ENCODE data around the gene CAMSAP3.

Gene CAMSAP3

DNA sequence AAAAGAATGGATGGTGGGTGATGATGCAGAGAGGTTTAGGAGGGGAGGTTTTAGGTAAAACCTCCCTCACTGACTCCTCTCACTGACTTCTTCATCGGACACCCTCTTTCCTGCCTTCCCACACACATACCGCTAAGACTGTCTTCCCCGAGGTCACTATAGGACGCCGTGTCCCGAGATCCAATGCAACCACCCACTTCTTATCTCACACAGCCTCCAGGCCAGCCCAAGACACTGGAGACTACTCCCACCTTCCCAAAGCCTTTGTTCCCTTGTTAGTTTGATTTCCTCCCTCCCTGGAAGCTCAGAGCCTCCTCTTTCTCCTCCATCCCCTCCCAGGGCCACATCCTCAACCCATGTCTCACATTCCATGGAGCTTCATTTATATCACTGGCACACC lies 16.5 kb upstream of the CAMSAP3 start:
- no peak for DNase-seq

DNA sequence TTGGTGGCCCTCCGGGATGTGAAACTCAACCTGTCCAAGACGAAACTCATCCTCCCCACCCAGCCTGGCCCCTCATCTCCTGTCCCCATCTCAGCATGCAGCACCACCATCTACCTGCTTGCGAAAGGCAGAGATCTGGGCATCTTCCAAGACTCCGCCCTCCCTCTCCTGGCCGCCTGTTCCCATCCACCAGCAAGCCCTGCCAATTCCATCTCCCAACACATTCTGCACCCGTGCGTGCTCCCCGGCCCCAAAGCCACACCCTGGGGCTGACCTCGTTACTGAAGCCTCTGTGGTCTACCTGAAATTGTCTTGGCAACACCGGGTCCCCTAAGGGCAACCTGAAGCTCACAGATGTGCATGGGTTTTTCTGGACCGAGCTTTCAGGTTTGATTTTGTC lies 13.2 kb upstream of the CAMSAP3 start:
- no peak for DNase-seq

DNA sequence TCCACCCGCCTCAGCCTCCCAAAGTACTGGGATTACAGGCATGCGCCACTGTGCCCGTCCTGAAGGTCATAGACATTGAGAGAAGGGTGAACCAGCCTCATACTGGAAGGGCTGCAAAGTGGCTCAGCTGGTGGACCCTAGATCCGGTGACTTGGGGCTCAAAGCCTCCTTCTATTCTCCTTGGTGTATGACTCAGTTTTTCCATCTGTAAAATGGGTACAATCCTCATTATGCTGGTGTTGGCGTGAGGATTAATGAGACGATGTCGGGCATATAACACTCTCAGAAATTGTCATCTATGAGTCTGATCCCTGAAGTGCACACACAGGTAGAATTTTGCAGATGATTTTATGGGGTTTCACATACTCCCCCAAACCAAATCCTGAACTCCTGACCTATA lies 5.8 kb upstream of the CAMSAP3 start:
- DNase-seq = no peak

DNA sequence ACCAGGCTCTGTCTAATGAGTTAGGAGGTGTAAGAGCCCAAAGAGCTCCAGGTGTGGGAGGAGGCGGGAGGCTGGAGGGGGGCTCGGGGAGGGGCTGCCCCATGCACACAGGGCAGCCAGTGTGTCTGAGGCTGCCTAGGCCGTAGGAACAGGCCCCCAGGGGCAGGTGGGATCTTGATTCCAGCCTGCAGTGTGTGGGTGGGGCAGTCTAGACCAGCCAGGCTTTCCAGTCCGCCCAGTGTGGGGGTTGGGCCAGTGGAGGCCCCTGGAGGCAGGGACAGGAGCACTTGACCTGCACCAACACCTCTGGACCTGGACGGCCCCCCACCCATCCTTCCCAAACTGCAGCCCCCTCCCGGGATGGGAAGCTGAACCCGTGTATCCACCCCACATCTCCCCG lies 5.4 kb upstream of the CAMSAP3 start:
- no peak for DNase-seq

DNA sequence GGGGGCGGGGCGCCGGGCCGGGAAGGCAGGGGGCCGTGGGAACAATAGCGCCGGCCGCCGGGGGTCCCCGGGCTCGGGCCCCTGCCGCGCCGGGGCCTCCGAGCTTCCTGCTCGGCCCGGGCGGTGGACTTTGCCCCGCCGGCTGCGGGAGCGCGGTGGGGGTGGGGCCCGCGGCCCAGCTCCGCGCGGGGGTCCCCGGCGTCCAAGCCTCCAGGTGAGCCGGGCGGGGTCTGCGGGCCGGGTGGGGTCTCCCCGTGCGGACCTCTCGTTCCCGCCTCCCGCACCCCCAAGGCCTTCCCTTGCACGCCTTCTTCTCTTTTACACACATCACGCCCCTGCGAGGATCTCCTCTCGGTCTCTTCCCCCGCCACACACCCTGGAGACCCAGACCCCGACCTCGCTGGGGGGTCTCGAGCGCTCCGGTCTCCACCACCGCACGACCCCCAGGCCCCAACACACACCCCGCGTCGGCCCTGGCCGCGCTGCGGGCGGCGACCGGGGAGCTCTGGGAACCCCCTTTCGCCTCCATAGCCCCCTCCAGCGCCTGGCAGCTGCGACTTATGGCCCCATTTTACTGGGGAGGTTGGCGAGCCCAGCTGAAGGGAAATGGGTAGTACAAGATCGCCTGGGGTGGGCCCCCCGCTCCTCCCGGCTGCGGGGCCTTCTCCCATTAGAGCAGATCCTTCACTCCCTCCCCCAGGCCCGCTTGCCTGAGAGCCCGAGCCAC lies 711 bp downstream of the CAMSAP3 start:
- peak in 1 of 6 experiments; percentile 17 for DNase-seq

DNA sequence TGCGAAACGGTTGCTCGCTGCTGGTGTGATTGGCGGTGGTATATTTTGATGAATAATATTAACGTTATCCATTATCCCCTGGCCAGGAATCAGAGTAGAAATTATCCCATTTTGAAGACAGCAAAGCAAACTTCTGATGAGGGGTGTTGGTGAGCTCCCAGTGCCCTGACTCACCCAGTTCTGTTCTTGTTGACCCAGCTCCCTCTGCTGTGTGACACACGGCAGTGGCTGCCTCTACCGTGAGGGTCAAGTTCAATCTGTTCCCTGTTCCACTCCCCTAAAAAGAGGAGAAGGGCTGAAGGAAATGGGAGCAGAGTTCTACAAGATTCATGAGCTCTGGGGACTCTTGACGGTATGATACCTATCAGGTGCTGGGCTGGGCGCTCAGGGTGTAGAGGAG lies 2.0 kb downstream of the CAMSAP3 start:
- no peak for DNase-seq

DNA sequence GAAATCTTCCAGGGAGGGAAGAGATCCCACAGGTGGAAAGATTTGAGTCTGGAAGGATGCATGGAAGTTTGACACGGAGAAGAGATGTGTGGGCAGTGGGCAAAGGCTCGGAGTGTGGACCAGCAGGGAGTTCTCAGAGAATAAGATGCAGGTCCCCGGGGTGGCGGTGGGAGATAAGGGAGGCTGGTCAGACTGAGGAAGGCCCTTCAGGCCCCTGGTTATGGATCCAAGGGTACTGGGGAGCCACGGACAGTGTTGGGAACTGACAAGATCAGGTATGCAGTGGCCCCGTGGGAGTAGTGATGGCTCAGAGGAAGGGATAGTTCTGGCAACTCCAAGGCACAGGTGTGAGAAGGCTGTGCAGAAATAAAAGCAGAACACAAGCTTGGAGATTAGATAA lies 2.5 kb downstream of the CAMSAP3 start:
- no peak for DNase-seq

DNA sequence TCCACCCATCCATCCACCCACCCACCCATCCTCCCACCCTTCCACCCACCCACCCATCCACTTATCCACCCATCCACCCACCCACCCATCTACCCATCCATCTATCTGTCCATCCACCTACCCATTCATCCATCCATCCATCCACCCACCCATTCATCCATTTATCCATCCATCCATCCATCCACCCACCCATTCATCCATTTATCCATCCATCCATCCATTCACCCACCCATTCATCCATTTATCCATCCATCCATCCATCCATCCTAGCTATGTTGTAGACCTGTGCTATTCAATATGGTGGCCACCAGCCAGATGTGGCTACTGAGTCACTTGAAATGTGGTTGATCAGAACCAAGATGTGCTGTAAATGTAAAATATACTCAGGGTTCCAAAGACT lies 5.1 kb downstream of the CAMSAP3 start:
- no peak for DNase-seq

DNA sequence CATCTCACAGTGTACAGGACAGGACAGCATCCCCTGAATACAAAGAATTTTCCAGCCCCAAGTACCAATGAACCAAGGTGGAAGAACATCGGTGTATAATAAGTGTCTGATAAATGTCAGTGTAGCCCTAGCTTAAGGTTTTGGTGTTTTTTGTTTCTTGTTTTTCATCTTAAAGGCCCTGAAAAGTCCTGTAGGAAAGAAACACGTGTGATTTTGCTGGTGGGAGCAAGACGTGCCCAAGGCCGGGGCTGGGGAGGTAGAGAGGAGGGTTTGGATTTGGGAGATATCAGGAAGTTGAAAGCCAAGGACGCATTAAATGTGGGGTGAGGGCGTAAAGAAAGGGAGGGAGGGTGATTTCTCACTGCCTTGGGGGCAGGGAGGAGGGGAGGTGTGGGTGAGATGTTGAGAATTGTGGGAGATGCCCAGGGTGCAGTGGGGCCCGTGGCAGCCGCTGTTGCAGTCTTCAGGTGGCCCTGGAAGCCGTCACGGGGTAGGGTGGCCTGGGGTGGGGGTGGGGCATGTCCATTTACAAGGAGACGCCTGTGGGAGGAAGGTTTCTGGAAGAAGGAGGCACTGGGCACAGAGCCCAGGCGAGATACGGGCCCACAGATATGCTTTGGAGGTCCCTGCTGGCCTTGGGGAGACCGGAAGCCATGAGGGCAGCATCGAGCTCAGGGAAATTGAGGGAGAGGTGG lies 6.7 kb downstream of the CAMSAP3 start:
- DNase-seq = no peak

DNA sequence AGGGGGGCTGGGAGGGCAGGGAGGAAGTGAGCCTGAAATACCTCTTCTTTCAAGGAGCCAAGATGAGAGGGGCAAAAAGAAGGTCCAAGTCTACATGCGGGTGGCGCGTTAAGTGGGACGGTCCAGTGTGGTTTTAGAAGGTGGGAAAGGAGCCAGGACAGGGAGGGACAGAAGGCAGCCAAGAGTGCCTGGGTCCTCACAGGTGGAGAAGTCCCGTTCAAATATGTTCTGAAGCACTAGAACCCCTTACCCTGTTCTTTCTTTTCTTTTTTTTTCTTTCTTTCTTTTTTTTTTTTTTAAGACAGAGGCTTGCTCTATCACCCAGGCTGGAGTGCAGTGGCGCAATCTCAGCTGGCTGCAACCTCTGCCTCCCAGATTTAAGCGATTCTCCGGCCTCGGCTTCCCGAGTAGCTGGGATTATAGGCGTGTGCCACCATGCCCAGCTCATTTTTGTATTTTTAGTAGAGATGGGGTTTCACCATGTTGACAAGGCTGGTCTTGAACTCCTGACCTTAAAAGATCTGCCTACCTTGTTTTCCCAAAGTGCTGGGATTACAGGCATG lies 7.4 kb downstream of the CAMSAP3 start:
- no peak for DNase-seq

DNA sequence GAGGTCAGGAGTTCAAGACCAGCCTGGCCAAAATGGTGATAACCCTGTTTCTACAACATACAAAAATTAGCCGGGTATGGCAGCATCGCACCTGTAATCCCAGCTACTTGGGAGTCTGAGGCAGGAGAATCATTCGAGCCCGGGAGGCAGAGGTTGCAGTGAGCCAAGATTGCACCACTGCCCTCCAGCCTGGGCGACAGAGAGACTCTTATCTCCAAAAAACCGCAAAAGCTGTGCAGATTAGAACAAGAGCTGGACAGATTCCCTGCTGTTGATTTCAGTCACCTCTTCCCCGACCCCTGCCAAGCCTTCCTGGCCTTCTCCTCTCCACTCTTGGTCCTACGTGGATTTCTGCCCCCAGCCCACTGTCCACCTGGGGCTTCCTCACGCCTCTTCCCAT lies 8.3 kb downstream of the CAMSAP3 start:
- DNase-seq = no peak

DNA sequence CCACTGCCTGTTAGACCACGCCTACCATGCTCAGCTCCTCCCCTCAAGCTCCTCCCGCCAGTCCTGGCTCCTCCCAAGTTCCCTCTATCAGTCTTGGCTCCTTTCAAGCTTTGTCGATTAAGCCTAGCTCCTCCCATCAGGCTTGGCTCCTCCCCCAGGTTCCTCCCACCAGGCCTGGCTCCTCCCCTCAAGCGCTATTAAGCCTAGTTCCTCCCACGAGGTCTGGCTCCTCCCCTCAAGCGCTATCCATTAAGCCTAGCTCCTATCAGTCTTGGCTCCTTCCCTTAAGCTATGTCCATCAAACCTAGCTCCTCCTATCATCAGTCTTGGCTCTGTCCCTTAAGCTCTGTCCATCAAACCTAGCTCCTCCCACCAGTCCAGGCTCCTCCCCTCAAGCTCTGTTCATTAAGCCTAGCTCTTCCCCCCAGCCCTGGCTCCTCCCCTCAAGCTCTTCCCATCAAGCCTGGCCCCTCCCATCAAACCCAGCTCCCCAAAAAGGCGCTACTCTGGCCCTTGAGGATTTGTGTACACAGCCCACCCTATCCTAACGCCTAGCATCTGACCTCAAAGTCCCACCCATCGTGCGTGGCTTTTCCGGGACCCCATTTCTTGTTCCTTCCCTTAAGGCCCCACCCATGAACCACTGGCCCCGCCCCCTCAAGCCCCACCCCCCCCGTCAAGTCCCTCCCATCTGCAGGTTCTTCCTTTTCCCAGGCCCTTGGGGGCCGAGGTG lies 10.0 kb downstream of the CAMSAP3 start:
- DNase-seq = peak in 2 of 6 experiments; percentile 9 to 25

DNA sequence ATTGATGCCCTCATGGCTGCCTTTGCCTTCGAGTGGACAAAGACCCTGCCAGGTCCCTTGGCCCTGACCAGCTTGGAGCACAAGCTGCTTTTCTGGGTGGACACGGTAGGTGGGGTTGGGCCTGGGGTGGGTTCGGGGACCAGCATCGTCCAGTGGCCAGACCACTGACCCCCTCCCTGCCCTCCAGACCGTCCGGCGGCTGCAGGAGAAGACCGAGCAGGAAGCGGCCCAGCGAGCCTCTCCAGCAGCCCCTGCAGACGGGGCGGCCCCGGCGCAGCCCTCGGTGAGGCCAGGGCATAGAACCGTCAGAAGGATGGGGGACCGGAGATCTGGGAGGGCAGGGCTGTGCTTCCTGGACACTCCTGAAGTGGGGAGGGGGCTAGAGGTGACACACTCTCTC lies 10.6 kb downstream of the CAMSAP3 start:
- DNase-seq = no peak

DNA sequence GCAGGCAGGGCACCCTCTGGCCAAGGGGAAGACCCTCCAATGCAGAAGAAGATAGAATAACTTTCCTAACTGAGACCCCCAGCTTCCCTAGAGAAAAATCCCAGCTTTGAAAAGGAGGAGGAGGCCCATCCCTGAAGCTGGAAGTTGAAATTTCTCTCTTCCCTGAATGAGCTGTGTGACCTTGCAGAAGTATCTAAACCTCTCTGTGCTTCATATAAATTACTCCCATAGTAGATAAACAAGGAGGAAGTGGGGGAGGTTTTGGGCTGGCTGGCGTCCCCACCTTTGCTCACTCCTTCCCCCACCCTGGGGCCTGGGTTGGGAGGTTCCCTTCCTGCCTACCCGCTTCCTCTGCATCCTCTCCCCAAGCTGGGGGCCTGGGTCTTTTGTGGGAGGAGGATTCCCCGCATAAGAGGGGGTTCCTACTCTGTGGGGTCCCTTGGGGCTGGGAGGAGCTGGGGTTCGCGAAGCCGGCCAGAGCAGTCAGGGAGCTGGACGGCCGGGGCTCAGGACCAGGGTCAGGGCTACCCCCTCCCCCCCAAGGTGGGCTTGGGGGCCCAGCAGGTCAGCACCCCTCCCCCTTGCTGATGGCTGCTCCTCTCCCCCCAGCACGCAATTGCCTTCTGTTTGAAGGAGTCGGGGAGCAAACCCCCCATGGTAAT lies 11.7 kb downstream of the CAMSAP3 start:
- DNase-seq = no peak

DNA sequence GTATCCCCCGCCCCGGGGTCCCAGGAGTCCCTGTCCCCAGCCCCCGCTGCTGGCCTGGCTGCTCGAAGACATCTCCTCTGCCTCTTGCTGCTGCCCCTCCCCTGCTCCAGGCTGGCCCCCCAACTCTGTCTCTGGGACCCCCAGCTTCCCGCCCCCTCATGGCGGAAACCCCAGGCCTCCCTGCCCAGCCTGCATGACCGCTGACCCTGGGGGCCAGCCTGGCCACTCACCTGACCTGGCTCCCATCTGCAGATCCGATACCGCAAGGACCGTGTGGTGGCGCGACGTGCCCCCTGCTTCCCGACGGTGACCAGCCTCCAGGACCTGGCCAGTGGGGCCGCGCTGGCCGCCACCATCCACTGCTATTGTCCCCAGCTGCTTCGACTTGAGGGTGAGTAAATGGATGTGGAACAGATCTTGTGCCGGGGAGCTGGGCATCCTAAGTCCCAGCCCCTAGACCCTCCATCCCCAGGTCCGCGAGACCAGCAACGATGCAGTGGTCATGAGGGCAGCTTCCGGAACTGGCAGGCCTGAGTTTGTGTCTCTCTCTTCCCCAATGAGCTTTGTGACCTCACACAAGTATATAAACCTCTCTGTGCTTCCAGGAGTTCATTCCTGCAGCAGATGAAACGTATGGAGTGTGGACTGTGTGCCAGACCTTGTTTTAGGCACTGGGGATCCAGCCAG lies 12.4 kb downstream of the CAMSAP3 start:
- DNase-seq = no peak

DNA sequence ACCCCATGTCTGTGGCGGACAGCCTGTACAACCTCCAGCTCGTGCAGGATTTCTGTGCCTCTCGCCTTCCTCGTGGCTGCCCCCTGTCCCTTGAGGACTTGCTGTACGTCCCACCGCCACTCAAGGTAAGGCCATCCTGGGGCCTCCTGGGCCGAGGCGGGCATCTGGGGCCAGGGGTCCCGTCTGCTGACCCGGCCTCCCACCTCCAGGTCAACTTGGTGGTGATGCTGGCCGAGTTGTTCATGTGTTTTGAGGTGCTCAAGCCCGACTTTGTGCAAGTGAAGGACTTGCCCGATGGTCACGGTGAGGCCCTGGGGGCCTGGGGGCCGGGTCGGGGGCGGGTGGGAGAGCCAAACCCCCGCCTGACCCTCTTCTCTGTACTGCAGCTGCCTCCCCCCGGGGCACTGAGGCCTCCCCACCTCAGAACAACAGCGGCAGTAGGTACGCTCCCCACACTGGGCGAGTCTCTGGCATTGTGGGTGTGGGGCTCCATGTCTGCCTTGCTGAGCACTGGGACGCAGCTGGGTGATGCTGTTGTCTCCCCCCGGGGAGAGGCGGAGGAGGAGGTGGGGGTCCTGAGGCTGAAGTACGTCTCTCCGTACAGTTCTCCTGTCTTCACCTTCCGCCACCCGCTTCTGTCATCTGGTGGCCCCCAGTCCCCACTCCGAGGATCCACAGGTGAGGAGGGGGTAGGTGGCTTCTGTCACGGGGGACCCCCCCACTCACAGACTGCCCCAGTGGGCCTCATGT lies 15.0 kb downstream of the CAMSAP3 start:
- DNase-seq = no peak

DNA sequence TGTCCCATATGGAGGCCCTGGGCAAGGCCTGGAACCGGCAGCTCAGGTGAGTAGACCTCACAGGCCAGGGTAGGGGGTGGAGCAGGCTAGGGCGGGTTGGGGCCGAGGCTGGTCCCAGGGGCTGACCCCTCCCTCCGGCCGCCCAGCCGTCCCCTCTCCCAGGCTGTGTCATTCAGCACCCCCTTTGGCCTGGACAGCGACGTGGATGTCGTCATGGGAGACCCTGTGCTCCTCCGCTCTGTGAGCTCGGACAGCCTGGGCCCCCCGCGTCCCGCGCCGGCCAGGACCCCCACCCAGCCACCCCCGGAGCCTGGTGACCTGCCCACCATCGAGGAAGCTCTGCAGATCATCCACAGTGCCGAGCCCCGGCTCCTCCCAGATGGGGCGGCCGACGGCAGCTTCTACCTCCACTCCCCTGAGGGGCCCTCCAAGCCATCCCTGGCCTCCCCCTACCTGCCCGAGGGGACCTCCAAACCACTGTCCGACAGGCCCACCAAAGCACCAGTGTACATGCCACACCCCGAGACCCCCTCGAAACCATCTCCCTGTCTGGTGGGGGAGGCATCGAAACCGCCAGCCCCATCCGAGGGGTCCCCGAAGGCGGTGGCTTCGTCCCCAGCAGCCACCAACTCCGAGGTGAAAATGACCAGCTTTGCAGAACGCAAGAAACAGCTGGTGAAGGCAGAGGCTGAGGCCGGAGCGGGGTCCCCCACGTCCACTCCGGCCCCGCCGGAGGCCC lies 16.0 kb downstream of the CAMSAP3 start:
- no peak for DNase-seq

DNA sequence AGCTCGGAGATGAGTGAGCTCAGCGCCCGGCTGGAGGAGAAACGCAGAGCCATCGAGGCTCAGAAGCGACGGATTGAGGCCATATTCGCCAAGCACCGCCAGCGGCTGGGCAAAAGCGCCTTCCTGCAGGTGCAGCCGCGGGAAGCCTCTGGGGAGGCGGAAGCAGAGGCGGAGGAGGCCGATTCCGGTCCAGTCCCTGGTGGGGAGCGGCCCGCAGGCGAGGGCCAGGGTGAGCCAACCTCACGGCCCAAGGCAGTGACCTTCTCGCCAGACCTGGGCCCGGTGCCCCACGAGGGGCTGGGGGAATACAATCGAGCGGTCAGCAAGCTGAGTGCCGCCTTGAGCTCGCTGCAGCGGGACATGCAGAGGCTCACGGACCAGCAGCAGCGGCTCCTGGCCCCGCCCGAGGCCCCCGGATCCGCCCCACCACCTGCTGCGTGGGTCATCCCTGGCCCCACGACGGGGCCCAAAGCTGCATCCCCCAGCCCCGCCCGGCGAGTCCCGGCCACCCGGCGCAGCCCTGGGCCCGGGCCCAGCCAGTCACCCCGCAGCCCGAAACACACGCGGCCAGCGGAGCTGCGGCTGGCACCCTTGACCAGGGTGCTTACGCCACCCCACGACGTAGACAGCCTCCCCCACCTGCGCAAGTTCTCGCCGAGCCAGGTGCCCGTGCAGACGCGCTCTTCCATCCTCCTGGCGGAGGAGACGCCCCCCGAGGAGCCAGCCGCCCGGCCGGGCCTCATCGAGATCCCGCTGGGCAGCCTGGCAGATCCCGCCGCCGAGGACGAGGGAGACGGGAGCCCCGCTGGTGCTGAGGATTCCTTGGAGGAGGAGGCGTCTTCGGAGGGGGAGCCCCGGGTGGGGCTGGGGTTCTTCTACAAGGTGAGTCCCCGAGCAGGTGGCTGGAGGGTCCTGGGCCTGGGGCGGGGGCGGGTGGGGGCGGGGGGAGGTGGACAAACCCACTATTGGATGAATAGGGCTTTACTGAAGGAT lies 16.9 kb downstream of the CAMSAP3 start:
- DNase-seq = no peak

DNA sequence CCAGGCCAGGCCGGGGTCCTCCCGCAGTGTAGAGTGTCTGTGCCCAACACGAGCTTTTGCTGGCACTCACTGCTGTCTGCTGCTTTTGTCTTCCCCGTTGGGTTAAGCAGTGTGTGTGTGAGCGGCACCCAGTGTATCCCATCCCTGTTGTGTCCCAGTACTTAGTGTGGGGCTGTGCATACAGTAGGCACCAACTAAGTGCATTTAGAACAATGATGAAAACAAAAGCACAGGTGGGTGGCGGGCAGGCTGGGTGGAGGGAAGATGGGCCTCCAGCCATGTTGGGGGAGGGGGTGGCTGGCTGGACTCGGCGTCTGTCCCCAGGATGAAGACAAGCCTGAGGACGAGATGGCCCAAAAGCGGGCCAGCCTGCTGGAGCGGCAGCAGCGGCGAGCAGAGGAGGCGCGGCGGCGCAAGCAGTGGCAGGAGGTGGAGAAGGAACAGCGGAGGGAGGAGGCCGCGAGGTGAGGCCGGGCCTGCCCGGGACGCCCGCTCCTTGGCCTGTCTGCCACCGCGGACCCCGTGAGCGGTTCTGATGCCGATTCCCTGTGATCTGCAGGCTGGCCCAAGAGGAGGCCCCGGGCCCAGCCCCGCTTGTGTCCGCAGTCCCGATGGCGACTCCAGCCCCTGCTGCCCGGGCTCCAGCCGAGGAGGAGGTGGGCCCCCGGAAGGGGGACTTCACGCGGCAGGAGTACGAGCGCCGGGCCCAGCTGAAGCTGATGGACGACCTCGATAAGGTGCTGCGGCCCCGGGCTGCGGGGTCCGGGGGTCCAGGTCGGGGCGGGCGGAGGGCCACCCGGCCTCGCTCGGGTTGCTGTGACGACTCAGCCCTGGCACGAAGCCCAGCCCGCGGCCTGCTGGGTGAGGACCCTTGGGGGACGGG lies 19.4 kb downstream of the CAMSAP3 start:
- no peak for DNase-seq
